Hepatocyte (in vitro differentiated cells): Measurements from ENCODE around the gene PRPF6. TPM values are rescaled to one million over a fixed set of nuclear protein-coding genes. Genes with fewer than 3 reads are reported as not detected.

Source experiments
- DNase-seq: peaks from one replicate; pipeline ENCODE4 v3.0.0-alpha.2; 2016; ENCODE audit warnings: low spot score
- H2AFZ ChIP-seq: fragments of 200-600 bp; sonication (generic); 2 replicates; pipeline ENCODE4 v1.6.0; 2016; ENCODE audit warnings: antibody characterized with exemption, mild to moderate bottlenecking
- H3K27ac ChIP-seq: fragments of 200-600 bp; sonication (generic); 2 replicates; pipeline ENCODE4 v1.5.1; 2016; ENCODE audit warnings: mild to moderate bottlenecking
- H3K27me3 ChIP-seq: fragments of 200-600 bp; sonication (generic); 2 replicates; pipeline ENCODE4 v1.6.1; 2016
- H3K36me3 ChIP-seq: fragments of 200-600 bp; sonication (generic); replicated peaks from 2 replicates; pipeline ENCODE4 v1.5.1; 2016; ENCODE audit warnings: low read depth; ENCODE audit not compliant: insufficient read depth
- H3K4me1 ChIP-seq: fragments of 200-600 bp; sonication (generic); 2 replicates; pipeline ENCODE4 v1.5.1; 2016; ENCODE audit warnings: mild to moderate bottlenecking, moderate library complexity; ENCODE audit not compliant: insufficient read depth
- H3K4me2 ChIP-seq: fragments of 200-600 bp; sonication (generic); 2 replicates; pipeline ENCODE4 v1.6.0; 2016
- H3K4me3 ChIP-seq: fragments of 200-600 bp; sonication (generic); 2 replicates; pipeline ENCODE4 v1.5.1; 2016; ENCODE audit warnings: mild to moderate bottlenecking
- H3K79me2 ChIP-seq: fragments of 200-600 bp; sonication (generic); 2 replicates; pipeline ENCODE4 v1.6.0; 2017; ENCODE audit warnings: mild to moderate bottlenecking
- H3K9me2 ChIP-seq: fragments of 200-600 bp; sonication (generic); replicated peaks from 2 replicates; pipeline ENCODE4 v1.6.0; 2017; ENCODE audit warnings: mild to moderate bottlenecking; ENCODE audit not compliant: insufficient read depth
- H3K9me3 ChIP-seq: fragments of 200-600 bp; sonication (generic); 2 replicates; pipeline ENCODE4 v1.5.1; 2016; ENCODE audit warnings: low read depth, mild to moderate bottlenecking
- H4K20me1 ChIP-seq: fragments of 200-600 bp; sonication (generic); 2 replicates; pipeline ENCODE4 v1.6.0; 2016; ENCODE audit warnings: mild to moderate bottlenecking; ENCODE audit not compliant: insufficient read depth, poor library complexity, severe bottlenecking
- CTCF ChIP-seq: fragments of 200-600 bp; sonication (generic); IDR thresholded peaks from 2 replicates; pipeline ENCODE4 v1.5.1; 2016; ENCODE audit warnings: antibody characterized with exemption, mild to moderate bottlenecking; ENCODE audit not compliant: poor library complexity
- EZH2 ChIP-seq: fragments of 200-600 bp; sonication (generic); IDR thresholded peaks from 2 replicates; pipeline ENCODE4 v1.6.1; 2016; ENCODE audit warnings: antibody characterized with exemption, mild to moderate bottlenecking, borderline replicate concordance
- EZH2phosphoT487 ChIP-seq: fragments of 200-600 bp; sonication (generic); IDR thresholded peaks from one replicate; pipeline ENCODE4 v1.6.1; 2018; ENCODE audit warnings: antibody characterized with exemption, mild to moderate bottlenecking, low read depth, moderate library complexity; ENCODE audit not compliant: unreplicated experiment, severe bottlenecking
- WGBS: methylation state at CpG from one replicate; pipeline ENCODE4 v1.1.6; 2016; ENCODE audit warnings: low lambda C conversion rate; ENCODE audit errors: missing lambda C conversion rate; 5-methylcytosine and 5-hydroxymethylcytosine counted together
- polyA plus RNA-seq: library from polyadenylated mRNA; unstranded; fragments of >200 nt; fragmentation: Nextera tagmentation; extraction: Ambion mirVana; gene quantifications from 2 replicates; pipeline ENCODE4 v1.2.1, GENCODE V29; 2016
- total RNA-seq: library from RNA; depleted of rRNA; stranded (reverse); fragments of >200 nt; gene quantifications from 2 replicates; pipeline ENCODE4 v1.2.3, GENCODE V29; 2014

PRPF6 gene
- total and polyA plus RNA-seq, 2 experiments from 2014 or later: 37.3 to 41.3 TPM

GRCh38 chr20:63952769-63953168 lies 28.2 kb upstream of the PRPF6 start:
- no peaks in the 10 kb centered on the region for H3K9me2 ChIP-seq
- H3K27me3 ChIP-seq: no peaks in the 10 kb centered on the region
- peaks cover 73% of the 10 kb centered on the region for H4K20me1 ChIP-seq
- H3K27ac ChIP-seq: no peak overlapping the region
- H3K4me2 ChIP-seq: no peak overlapping the region
- H3K4me3 ChIP-seq: no peak overlapping the region
- no peak for DNase-seq
- H2AFZ ChIP-seq: no peak overlapping the region
- H3K36me3 ChIP-seq: no peaks in the 10 kb centered on the region
- H3K9me3 ChIP-seq: no peaks in the 10 kb centered on the region
- TF ChIP-seq EZH2phosphoT487 (no peak), EZH2 (no peak), CTCF (no peak)
- 94% methylated on average over 14 of the region's 14 CpGs for WGBS
- H3K4me1 ChIP-seq: peaks cover 26% of the 10 kb centered on the region
- peaks cover 75% of the 10 kb centered on the region for H3K79me2 ChIP-seq

GRCh38 chr20:63953764-63954429 lies 27.0 kb upstream of the PRPF6 start:
- DNase-seq: no peak
- TF ChIP-seq EZH2 (no peak), CTCF (no peak), EZH2phosphoT487 (no peak)
- Histone ChIP-seq H3K4me1 (peaks cover 22% of the 10 kb centered on the region), H2AFZ (no peak overlapping the region), H3K9me2 (no peaks in the 10 kb centered on the region), H3K4me2 (peak overlapping the region; percentile 90), H3K36me3 (no peaks in the 10 kb centered on the region), H4K20me1 (peaks cover 61% of the 10 kb centered on the region), H3K4me3 (no peak overlapping the region), H3K79me2 (peaks cover 69% of the 10 kb centered on the region), H3K27me3 (no peaks in the 10 kb centered on the region), H3K27ac (no peak overlapping the region), H3K9me3 (no peaks in the 10 kb centered on the region)
- WGBS: 83% methylated on average over 13 of the region's 13 CpGs

- H3K4me3 ChIP-seq: peak overlapping the region; percentile 96
- peaks cover 58% of the 10 kb centered on the region for H3K79me2 ChIP-seq
- peak overlapping the region; percentile 87 for H2AFZ ChIP-seq
- H3K27me3 ChIP-seq: no peaks in the 10 kb centered on the region
- H3K9me3 ChIP-seq: no peaks in the 10 kb centered on the region
- peaks cover 47% of the 10 kb centered on the region for H4K20me1 ChIP-seq
- peak; percentile 69 for DNase-seq
- TF ChIP-seq CTCF: peak; percentile 32
- no peak for TF ChIP-seq EZH2phosphoT487
- H3K9me2 ChIP-seq: no peaks in the 10 kb centered on the region
- peak overlapping the region; percentile 90 for H3K4me2 ChIP-seq
- WGBS: 8% methylated on average over 16 of the region's 31 CpGs
- peaks cover 15% of the 10 kb centered on the region for H3K4me1 ChIP-seq
- no peaks in the 10 kb centered on the region for H3K36me3 ChIP-seq
- peak overlapping the region; percentile 98 for H3K27ac ChIP-seq
These were observed 25.6 kb upstream of the PRPF6 start for GRCh38 chr20:63955281-63955826.
